ENCODE data around the gene NKAIN4.

GRCh38 chr20:63234693-63235398, 19.4 kb downstream of the NKAIN4 start:
- TF ChIP-seq EZH2 (IDR thresholded peaks at IDR 0.05) (no peak), POLR2AphosphoS5 (IDR thresholded peaks at IDR 0.05; ENCODE audit: borderline replicate concordance, low read depth, low read length) (no peak), FOXP2 (optimal IDR thresholded peaks at IDR 0.05; ENCODE audit: control extremely low read depth, extremely low read length, insufficient read depth) (no peak)
